Effector memory CD8-positive, alpha-beta T cell (primary cell): ENCODE data around the gene KRT17.

Source experiments
- ATAC-seq: fragments of 150-1000 bp; cut with Tn5 transposase; replicated peaks from 2 replicates; pipeline ENCODE4 v1.10.0; 2021; ENCODE audit warnings: mild to moderate bottlenecking, moderate library complexity
- DNase-seq, 3 experiments: peaks; one replicate each; pipeline ENCODE4 v3.0.0; 2021
- H3K27ac Mint-ChIP-seq, 2 donors: one replicate each; pipeline ENCODE4 v1.8.0; 2022; ENCODE audit warnings: mild to moderate bottlenecking in 2 of 2, mixed read lengths in 2 of 2, moderate library complexity in 2 of 2
- H3K27me3 Mint-ChIP-seq, 2 donors: one replicate each; pipeline ENCODE4 v1.8.0; 2022; ENCODE audit warnings: mixed read lengths in 2 of 2
- H3K36me3 Mint-ChIP-seq: one replicate; pipeline ENCODE4 v1.8.0; 2022; ENCODE audit warnings: mild to moderate bottlenecking, moderate library complexity, mixed read lengths; ENCODE audit not compliant: insufficient read depth
- H3K4me1 Mint-ChIP-seq, 2 donors: one replicate each; pipeline ENCODE4 v1.8.0; 2022; ENCODE audit warnings: low read depth in 2 of 2, mixed read lengths in 2 of 2
- H3K4me3 Mint-ChIP-seq, 2 donors: one replicate each; pipeline ENCODE4 v1.8.0; 2022; ENCODE audit warnings: mild to moderate bottlenecking in 2 of 2, mixed read lengths in 2 of 2, moderate library complexity in 2 of 2
- H3K9me3 Mint-ChIP-seq, 2 donors: one replicate each; pipeline ENCODE4 v1.8.0; 2022; ENCODE audit warnings: mixed read lengths in 2 of 2
- total RNA-seq, 9 experiments: gene quantifications; one replicate each; lab custom pipeline; 2026; lab: John Stamatoyannopoulos, UW

The KRT17 gene
- total RNA-seq, result 0 to 9.4 (median 0.07) reads per million in 9 experiments

DNA sequence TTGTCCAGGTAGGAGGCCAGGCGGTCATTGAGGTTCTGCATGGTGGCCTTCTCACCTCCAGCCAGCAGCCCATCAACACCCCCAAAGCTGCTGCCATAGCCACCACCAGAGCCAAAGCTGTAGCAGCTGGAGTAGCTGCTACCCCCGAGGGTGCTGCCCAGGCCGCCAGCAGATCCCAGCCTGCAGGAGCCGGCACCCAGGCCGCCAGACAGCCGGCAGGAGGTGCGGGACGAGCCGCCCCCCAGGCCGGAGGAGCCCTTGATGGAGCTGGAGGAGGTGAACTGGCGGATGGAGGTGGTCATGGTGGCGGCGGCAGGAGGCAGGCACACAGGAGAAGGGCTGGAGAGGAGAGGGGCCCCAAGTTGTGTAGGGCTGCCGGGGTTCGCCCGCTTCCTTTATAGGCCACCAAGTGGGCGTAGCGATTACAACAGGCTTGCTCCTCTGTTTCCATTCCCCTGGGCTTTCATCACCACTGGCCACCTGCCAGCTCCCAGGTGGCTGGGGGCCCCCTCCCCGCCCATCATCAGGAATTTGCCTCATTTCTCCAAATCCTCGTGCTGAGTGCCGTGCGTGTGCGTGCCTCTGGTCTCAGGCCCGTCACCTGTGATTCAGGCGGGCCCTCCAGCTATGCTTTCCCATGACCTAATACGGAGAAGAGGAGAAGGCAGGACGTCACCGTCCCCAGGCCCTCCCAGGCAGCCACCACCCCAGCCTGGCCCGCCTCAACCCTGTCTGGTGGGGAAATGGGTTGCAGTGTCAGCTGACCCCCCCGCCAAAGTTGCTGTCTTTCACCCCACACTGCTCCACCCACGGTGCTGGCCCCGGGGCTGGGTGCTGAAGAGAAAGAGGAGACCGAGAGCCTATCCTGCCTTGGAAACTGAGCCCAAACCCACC is at the start of gene KRT17:
Gene KRT17, minus strand, starts transcription at position 368 of the 894 bp plus-strand sequence. Its CDS starts 66 bp downstream, at position 302.
- H3K9me3 Mint-ChIP-seq, result no peaks in the 10 kb centered on the region
- no peak within 1 kb of the TSS for H3K4me3 Mint-ChIP-seq
- H3K27me3 Mint-ChIP-seq, result peaks cover 20 to 85% of the 10 kb centered on the region in 2 donors
- ATAC-seq (no peak), DNase-seq (no peak)
- no peaks in the 10 kb centered on the region for H3K4me1 Mint-ChIP-seq
- no peaks in the 10 kb centered on the region for H3K36me3 Mint-ChIP-seq
- H3K27ac Mint-ChIP-seq, result no peak within 1 kb of the TSS

- Mint-ChIP-seq H3K9me3 (no peaks in the 10 kb centered on the region), H3K4me1 (peaks cover 5% of the 10 kb centered on the region in 2 donors), H3K27me3 (no peaks in the 10 kb centered on the region), H3K36me3 (peaks cover 2% of the 10 kb centered on the region), H3K27ac (no peak overlapping the region), H3K4me3 (no peak overlapping the region)
- DNase-seq (no peak), ATAC-seq (no peak)
Observed at GRCh38 chr17:41672153-41672552, 47.8 kb upstream of the KRT17 start.

GRCh38 chr17:41667280-41668041 is 43.1 kb upstream of the KRT17 start:
- DNase-seq (no peak), ATAC-seq (no peak)
- Mint-ChIP-seq H3K4me3 (peak overlapping the region; percentile 89 to 95), H3K27me3 (no peaks in the 10 kb centered on the region), H3K9me3 (no peaks in the 10 kb centered on the region), H3K4me1 (peaks cover 17 to 18% of the 10 kb centered on the region in 2 donors), H3K27ac (peak overlapping the region; percentile 99), H3K36me3 (peaks cover 14% of the 10 kb centered on the region)

- ATAC-seq (peak; percentile 57), DNase-seq (peak; percentile 86 to 89 (median 86))
- peaks cover 14% of the 10 kb centered on the region for H3K36me3 Mint-ChIP-seq
- no peaks in the 10 kb centered on the region for H3K27me3 Mint-ChIP-seq
- H3K4me3 Mint-ChIP-seq, result peak overlapping the region; percentile 89 to 95
- peaks cover 17 to 18% of the 10 kb centered on the region in 2 donors for H3K4me1 Mint-ChIP-seq
- H3K9me3 Mint-ChIP-seq, result no peaks in the 10 kb centered on the region
- H3K27ac Mint-ChIP-seq, result peak overlapping the region; percentile 99
Observed at GRCh38 chr17:41666708-41667279, 42.4 kb upstream of the KRT17 start.

GRCh38 chr17:41666237-41666641 is 41.9 kb upstream of the KRT17 start:
- ATAC-seq (peak; percentile 68), DNase-seq (peak in 2 of 3 experiments; percentile 62 to 66)
- Mint-ChIP-seq H3K4me3 (peak overlapping the region; percentile 89 to 95), H3K4me1 (peaks cover 17 to 18% of the 10 kb centered on the region in 2 donors), H3K27me3 (no peaks in the 10 kb centered on the region), H3K9me3 (no peaks in the 10 kb centered on the region), H3K36me3 (peaks cover 14% of the 10 kb centered on the region), H3K27ac (peak overlapping the region; percentile 99)

- DNase-seq, result peak; percentile 86 to 92 (median 91)
- peak overlapping the region; percentile 99 for H3K27ac Mint-ChIP-seq
Observed at GRCh38 chr17:41665566-41666236, 41.3 kb upstream of the KRT17 start.

GRCh38 chr17:41664587-41665565 is 40.5 kb upstream of the KRT17 start:
- Mint-ChIP-seq H3K27ac (peak overlapping the region; percentile 99), H3K9me3 (no peaks in the 10 kb centered on the region), H3K36me3 (peaks cover 14% of the 10 kb centered on the region), H3K4me3 (peak overlapping the region; percentile 89 to 95), H3K4me1 (peaks cover 17 to 18% of the 10 kb centered on the region in 2 donors), H3K27me3 (no peaks in the 10 kb centered on the region)
- DNase-seq (no peak), ATAC-seq (no peak)

More at GRCh38 chr17:41665566-41666236, 41.3 kb upstream of the KRT17 start:
- peaks cover 14% of the 10 kb centered on the region for H3K36me3 Mint-ChIP-seq
- H3K4me3 Mint-ChIP-seq, result peak overlapping the region; percentile 89 to 95
- ATAC-seq, result peak; percentile 77
- H3K27me3 Mint-ChIP-seq, result no peaks in the 10 kb centered on the region
- H3K4me1 Mint-ChIP-seq, result peaks cover 17 to 18% of the 10 kb centered on the region in 2 donors
- no peaks in the 10 kb centered on the region for H3K9me3 Mint-ChIP-seq

- Mint-ChIP-seq H3K27me3 (no peaks in the 10 kb centered on the region), H3K36me3 (peaks cover 14% of the 10 kb centered on the region), H3K4me3 (no peak overlapping the region), H3K9me3 (no peaks in the 10 kb centered on the region), H3K27ac (no peak overlapping the region), H3K4me1 (peaks cover 17 to 18% of the 10 kb centered on the region in 2 donors)
- DNase-seq, result no peak
- ATAC-seq, result no peak
Observed at GRCh38 chr17:41664172-41664457, 39.7 kb upstream of the KRT17 start.

DNA sequence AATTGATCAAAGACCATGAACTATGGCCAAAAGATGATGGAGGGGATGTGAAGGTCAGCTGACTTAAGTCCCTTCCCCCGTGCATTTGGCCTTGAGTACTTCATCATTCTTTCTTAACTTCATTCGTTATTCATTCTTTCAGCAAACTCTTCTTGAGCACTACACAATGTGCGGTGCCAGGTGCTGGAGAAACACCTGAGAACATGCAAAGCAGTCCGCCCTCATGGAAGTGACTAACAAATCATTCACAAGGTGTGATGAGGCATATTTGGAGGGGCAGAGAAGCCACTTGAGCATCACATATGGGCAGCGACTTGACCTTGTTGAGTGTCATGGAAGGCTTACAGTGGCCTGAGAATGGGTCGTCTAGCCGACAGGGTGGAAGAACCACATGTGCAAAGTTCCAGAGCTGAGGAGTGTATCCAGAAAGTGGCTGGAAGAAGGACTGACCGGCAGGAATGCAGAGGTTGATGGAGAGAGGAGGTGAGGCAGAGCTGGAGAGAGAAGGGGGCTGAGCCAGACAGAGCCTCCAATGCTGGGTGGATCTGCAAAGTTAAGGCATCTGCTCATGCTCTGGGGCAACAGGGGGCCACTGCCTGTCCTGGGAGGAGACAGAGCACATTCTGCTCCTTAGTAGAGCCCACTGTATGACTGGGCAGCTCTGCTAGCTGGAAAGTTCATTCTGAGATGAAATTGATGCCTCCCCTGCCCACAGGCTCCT is 39.2 kb upstream of the KRT17 start:
- DNase-seq, result no peak
- Mint-ChIP-seq H3K27ac (peak overlapping the region; percentile 14 to 15), H3K27me3 (no peaks in the 10 kb centered on the region), H3K36me3 (peaks cover 14% of the 10 kb centered on the region), H3K4me3 (no peak overlapping the region), H3K9me3 (no peaks in the 10 kb centered on the region), H3K4me1 (peaks cover 17 to 18% of the 10 kb centered on the region in 2 donors)
- ATAC-seq, result no peak

DNA sequence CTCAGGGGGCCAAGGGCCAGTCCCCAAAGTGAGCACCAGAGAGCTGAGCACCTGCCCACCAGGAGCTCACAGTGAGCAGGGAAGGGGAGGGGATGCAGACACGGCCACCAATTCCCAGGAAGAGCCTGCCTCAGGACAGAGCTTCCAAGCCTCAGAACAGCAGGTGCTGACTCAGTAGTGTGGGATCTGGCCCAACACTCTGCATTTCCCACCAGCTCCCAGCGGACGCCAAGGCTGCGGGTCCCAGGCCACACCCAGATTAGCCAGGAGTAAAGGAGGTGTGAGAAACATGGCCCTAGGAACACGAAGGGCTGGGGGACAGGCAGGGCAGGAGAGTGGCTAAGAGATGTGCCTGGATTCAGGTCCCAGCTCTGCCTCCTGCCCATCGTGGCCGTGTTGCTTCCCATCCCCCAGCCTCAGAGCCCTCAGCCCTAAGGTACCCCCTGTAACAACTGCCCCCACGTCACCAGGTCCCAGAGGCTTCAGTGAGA is 35.9 kb upstream of the KRT17 start:
- Mint-ChIP-seq H3K9me3 (no peaks in the 10 kb centered on the region), H3K4me1 (no peaks in the 10 kb centered on the region), H3K27ac (no peak overlapping the region), H3K4me3 (no peak overlapping the region), H3K36me3 (peaks cover 3% of the 10 kb centered on the region), H3K27me3 (peaks cover 6 to 19% of the 10 kb centered on the region in 2 donors)
- DNase-seq (no peak), ATAC-seq (no peak)

- Mint-ChIP-seq H3K4me1 (no peaks in the 10 kb centered on the region), H3K4me3 (no peak overlapping the region), H3K9me3 (no peaks in the 10 kb centered on the region), H3K27me3 (peaks cover 6 to 19% of the 10 kb centered on the region in 2 donors), H3K27ac (no peak overlapping the region), H3K36me3 (peaks cover 3% of the 10 kb centered on the region)
- DNase-seq (no peak), ATAC-seq (no peak)
Observed at GRCh38 chr17:41659427-41660212, 35.2 kb upstream of the KRT17 start.
